NCI-H1930 (cell line): ENCODE measurements around the gene LSM7.

Experiments used
- DNase-seq, 2 experiments: peaks; one replicate each; lab custom pipeline; 2025; lab: John Stamatoyannopoulos, UW

LSM7 gene

DNA sequence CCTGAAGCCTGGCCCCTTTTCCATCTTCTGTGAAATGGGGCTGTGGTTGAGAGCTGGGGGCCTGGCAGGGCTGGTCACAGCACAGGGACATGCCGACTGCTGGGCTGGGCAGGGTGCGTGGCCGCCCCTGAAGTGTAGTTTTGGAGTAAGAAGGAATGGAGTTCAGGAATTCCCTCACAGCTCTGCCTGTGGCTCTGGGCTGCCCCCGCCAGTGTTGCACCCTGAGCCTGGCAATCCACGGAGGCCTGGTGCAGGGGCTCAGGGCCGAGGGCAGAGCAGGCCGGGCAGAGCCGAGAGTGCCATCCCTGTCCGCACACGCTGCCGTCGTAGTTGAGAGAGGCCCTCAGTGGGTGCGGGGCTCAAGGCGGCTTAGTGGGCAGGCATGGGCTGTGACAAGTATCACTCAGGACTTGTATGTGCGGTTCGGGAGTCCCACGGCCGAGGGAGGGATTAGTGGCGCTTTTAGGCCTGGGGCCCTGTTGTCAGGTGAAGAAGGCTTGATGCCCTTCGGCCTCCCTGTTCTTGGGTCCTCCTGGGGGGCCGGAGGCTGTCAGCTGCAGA lies 9.7 kb upstream of the LSM7 start:
- DNase-seq = no peak

DNA sequence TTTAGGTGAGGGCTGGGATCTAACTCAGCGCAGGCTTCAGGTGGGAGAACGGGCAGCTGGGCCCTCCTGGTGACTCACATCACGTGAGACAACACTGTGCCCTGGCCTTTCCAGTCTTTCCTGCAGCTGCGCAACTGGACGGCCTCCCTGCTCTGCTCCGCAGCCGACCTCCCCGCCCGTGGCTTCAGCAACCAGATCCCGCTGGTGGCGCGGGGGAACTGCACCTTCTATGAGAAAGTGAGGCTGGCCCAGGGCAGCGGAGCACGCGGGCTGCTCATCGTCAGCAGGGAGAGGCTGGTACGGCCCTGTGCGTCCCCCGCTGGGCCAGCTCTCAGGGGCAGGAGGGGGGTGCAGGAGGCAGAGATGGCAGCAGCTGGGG lies 8.9 kb upstream of the LSM7 start:
- no peak for DNase-seq

DNA sequence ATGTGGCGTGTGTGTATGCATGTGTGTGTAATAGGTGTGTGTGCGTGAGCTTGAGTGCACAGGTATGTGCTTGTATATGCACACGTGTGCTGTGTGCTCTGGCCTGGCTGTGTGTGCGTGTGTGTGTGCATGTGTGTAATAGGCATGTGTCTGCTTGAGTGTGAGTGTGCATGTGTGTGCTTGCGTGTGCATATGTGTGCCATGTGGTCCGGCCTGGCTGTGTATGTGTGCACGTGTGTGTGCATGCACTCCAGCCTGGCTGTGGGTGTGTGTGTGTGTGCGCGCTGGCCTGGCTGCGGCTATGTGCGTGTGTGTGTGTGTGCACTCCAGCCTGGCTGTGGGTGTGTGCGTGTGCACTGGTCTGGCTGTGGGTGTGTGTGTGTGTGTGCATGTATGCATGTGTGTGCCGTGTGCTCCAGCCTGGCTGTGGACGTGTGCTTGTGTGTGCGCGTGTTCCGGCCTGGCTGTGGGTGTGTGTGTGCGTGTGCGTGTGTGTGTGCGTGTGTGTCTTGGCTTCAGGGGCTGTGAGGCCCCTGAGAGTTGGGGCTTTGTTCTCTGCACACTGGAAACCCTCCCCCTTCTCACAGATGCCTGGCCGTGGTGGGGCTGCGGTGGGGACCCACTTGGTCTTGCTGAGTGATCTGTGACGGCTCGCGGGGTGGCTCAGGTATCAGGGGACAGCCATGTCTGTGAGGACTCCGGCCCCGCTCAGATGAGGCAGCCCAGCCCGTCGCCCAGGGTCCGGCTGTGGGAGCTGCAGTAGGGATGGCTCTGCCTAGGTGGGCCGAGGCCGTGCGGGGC lies 8.3 kb upstream of the LSM7 start:
- DNase-seq = no peak

DNA sequence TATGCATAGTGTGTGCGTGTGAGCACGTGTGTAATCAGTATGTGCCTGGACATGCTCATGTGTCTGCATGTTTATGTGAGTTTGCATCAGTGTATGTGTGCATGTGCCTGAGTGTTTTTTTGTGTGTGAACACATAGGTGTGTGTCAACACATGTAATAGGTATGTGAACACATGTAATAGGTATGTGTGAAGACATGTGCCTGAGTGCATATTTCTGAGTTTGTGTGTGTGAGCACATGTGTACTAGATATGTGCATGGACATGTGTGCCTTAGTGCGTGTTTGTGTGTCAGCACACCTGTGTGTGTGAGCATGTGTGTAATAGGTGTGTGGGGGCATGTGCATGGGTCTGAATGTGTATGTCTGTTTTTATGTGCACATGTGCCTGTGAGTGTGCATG lies 7.5 kb upstream of the LSM7 start:
- DNase-seq = no peak

DNA sequence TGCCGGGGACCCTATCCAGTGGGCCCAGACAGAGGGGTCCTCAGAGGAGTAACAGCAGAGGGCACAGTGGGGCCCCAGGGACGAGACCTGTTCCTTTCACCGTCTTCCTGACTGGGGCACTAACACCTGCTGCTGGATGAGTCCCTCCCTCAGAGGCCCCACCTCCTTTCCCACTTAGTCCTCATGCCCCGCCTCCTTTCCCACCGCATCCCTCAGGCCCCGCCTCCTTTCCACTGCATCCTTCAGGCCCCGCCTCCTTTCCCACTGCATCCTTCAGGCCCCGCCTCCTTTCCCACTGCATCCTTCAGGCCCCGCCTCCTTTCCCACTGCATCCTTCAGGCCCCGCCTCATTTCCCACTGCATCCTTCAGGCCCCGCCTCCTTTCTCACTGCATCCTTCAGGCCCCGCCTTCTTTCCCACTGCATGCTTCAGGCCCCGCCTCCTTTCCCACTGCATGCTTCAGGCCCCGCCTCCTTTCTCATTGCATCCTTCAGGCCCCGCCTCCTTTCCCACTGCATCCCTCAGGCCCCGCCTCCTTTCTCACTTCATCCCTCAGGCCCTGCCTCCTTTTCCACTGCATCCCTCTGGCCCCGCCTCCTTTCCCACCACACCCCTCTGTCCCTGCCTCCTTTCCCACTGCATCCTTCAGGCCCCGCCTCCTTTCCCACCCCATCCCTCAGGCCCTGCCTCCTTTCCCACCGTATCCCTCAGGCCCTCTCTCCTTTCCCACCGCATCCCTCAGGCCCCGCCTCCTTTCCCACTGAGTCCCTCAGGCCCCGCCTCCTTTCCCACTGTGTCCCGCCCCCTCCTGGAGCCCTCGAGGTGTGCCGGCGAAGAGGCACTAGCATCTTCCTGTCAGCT lies 6.8 kb upstream of the LSM7 start:
- DNase-seq = no peak

DNA sequence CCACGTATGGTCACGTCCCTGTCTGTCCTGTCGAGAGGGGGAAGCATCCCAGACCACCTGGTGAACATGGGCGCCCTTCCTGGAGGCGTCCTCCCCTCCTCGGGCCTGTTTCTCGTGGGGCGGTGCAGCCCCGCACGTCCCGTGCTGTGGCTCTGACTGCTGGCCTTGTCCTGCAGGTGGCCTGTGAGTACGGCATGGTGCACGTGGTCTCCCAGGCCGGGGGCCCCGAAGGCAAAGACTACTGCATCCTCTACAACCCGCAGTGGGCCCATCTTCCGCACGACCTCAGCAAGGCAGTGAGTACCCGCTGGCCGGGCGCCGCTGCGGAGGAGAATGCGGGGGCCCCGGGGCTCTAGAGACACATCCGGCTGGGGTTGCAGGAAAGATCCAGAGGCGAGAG lies 6.0 kb upstream of the LSM7 start:
- DNase-seq = no peak

DNA sequence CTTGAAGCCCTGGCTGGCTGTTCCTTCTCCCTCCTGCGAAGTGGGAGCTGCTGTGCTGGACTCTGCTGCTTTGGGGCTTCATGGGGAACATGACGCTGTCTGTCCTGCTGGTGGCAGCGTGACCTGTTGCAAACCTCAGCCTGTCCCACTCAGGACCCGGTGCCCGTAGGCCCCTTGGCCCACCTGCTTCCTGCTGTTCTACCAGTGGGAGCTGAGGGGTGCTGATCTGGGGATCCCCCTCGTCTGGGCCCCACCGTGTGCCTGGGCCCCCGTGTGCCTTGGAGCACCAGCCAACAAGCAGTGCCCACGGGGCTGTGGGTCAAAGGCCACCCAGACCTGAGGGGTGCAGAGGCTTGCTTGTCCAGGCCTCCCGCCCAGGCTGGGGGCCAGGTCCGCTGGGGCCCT lies 5.4 kb upstream of the LSM7 start:
- no peak for DNase-seq

DNA sequence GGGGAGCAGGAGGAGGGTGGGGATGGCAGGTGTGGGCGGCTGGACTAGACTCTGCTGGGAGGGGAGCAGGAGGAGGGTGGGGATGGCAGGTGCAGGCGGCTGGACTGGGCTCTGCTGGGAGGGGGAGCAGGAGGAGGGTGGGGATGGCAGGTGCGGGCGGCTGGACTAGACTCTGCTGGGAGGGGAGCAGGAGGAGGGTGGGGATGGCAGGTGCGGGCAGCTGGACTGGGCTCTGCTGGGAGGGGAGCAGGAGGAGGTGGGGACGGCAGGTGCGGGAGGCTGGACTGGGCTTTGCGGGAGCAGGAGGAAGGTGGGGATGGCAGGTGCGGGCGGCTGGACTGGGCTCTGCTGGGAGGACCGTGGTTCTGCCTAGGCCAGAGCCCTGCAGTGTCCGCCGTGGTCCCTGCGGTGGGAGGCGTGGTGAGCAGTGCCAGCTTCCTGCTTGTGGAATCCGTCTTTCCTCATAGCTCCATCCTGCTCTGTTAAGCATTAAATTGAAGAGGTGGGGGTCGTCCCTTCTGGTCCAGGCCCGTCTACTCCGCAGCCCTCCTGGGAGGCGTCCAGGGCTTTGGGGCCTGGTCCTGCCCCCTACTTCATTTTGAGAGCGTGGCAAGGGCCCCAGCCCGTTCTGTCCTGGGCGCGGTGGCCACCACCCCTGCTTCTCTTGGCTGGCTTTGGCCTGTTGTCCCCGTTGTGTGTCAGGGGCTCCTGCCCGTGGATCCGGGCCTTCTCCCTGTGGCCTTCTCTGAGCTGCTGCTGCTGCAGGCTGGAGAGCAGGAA lies 4.8 kb upstream of the LSM7 start:
- no peak for DNase-seq

DNA sequence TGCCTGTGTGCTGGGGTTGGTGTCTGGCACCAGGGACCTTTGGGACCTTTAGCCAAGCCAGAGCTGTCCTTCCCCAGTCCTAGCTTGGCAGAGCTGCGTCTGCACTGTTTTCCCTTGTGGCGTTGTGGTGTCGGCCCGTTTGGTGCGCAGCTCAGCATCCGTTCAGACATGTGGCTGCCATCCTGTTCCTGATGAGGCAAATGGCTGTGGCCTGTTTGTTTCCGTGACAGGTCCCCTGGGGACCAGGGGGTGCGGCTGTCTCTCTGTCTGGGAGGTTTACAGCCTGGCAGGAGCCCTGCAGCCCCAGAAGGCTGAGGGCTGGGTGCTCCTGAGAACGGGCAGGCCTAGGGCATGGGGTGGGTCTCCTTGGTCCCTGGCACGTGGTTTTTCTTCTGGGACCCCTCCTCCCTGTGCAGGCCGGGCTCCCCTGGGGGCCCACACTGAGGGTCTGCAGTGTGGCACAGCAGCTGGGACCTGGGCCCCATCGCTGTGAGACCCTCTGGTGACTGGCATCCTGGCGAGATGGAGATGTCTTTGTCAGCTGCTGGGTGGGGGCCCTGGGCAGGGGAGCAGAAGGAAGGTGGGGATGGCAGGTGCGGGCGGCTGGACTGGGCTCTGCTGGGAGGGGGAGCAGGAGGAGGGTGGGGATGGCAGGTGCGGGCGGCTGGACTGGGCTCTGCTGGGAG lies 4.1 kb upstream of the LSM7 start:
- DNase-seq = no peak

DNA sequence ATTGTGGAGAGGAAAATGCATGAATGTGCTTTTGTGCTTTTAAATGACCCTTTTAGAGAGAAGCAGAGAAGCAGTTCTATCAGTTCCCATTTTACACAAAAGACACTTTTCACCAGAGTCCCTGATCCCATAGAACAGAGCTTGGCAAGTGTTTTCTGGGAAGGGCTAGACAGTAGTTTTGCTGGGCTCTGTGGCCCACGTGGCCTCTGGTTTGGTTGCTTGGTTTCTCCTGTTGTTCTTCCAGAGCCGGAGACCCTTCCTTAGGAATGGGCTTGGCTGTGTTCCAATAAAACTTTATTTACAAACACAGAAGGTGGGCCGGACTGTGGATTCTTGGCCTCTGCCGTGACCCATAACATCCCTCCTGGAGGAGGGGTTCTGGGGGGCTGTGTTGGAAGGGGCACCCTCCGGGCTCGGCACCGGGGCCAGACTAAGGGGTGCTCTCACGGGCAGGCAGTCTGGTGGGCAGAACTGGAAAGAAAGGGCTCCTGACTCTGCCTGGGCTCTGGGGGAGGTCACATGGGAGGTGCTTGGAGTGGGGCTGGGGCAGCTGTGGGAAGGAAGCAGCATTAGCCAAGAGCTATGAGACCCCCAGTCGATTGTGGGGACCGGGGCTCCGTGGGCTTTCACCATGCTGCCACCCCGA lies 3.3 kb upstream of the LSM7 start:
- no peak for DNase-seq

DNA sequence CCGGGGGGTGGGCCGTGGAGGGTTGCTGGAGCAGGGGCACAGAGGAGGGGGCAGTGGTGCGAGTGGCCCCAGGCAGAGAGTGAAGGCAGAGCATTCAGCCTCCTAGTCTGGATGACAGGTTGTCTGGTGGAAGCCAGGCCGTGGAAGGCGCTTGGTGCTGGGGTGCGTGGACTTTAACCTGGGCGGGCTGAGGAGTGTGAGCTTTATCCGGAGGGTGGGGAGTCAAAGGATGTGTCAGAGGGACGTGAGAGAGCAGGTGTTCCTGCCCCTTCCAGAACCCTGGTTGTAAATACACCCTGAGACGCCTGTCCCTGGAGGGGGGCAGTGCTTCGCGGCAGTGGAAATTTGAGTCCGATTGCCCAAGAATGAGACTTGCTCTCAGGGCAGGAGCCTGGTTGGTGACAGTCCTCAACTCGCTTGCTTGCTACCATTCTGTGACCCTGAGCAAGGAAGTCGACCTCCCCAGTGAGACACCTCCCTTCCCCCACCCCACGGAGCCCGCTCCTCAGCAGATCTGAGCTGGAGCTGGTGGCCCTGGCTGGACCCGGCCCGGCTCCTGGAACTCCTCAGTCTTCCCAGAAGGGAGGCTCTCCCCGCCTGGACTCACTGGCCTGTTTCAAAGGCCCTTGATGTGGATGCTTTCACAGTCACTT lies 2.4 kb upstream of the LSM7 start:
- no peak for DNase-seq

DNA sequence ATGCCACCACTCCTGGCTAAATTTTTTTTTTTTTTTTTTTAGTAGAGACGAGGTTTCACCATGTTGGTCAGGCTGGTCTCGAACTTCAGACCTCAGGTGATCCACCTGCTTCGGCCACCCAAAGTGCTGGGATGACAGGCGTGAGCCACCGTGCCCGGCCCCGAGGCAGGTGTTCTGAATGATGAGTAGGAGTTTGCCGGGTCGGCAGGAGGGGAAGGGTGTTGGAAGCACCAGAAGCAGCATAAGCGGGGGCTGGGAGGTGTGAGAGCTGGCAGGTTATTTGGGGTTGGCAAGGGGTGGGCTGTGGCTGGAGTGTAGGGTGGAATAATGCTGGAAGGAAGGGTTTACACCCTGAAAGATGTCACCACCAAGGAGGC lies 1.9 kb upstream of the LSM7 start:
- DNase-seq = no peak

DNA sequence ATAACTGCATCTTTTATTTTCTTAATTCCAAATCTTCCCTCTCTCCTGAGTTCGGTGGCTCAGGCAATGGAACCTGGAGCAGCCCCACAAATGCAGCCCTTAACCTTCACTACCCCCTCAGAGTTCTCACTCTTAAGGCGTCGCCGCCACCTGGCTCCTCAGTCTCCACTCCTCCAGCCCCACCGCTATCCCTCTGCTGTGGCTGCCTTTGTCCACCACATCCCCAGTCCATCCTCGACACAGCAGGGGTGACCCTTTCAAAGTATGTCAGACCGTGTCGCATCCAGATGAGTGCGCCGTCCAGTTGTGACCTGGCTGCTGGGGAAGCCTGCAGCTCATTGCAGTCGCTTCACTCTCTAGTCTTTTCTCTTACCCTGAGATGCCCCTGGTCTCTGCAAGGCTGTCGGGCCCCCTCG lies 1.1 kb upstream of the LSM7 start:
- DNase-seq = no peak

DNA sequence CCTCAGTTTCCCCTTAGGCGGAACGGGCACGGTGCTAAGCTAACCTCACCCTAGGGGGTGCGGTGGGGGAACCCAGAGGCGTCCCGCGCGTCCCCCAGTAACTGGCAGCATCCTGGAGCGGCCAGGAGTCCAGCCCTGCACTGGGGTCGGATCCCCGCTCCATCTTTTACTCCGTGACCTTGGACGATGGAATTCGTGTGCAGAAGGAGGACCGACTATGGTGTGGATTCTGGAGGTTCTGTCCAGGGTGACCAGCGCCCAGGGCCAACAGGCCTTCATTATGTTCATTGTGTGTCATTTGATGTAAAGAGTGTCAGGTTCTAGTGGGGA lies 728 bp upstream of the LSM7 start:
- no peak for DNase-seq

DNA sequence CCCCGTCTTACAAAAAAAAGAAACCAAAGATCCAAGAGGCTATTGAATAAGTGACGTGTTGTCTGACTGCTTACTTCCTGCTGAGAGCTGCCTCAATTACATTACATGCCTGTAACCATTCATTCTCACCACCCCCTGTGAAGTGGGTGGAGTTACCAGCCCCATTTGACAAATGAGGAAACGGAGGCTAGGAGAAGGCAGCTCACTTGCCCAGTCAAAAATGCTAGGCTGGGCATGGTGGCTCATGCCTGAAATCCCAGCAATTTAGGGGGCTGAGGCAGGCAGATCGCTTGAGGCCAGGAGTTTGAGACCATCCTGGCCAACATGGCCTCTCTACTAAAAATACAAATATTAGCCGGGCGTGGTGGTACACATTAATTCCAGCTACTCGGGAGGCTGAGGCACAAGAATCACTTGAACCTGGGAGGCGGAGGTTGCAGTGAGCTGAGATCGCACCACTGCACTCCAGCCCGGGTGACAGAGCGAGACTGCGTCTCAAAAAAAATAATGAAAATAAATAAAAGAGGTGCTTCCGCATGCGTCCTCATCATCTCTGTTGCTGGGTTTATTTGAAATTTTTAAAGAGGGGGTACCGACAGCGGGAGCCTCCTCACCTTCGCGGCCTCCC lies 499 bp downstream of the LSM7 start:
- DNase-seq = no peak

DNA sequence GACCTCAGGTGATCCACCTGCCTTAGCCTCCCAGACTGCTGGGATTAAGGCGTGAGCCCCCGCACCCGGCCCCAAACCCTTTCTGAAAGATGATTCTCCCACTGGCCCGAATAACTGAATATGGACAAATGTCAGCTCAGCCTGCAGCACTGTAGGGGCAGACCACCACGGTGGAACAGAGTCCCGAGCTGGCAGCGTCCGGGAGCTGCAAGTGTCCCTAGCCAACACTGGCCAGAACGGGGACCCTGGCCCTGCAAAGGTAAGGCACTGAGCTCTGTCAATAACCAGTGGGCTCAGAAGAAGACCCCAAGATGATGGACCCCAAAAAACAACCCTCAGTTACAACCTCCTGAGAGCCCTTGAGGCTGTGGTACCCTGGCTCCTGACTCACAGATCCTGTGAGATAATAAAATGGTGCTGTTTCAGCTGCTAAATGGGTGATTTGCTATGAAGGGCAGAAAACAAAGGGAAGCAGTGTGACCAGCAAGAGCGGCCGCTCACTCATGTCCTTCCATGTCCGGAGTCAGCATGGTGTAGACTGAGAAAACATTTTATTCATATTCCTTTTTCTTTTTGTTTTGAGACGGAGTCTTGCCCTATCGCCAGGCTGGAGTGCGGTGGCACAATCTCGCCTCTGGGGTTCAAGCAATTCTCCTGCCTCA lies 1.6 kb downstream of the LSM7 start:
- no peak for DNase-seq

DNA sequence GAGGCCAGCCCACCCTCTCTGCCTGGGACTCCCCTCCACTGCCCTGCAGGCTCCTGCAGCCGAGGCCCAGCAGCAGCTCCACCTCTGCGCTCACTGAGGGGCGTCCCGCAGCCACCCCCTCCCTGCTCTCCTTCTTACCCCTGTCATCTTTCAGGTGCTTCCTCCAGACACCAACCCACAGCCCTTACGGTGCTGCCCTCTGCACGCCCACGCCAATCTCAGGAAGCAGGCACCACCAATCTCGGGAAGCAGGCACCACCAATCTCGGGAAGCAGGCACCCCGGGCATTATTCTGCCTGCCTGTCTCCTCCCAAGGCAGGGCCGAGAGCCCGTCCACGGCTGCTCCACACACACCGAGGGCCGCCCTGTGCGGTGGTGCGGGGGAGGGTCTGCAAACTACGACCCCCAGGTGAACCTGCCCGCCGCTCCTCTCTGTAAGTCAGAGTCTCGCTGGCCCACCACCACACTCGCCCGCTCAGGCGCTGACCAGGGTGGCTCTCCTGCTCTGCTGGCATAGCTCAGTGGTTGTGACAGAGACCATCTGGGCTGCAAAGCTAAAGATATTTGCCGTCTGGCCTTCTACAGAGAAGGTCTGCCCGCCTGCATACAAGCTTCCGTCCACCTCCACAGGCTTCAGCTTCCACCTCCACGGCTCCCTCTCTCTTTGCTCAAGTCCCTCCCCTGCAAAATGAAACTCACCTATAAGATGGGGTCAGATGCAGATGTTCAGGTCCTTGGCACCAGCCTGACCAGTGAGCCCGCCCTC lies 2.9 kb downstream of the LSM7 start:
- no peak for DNase-seq

DNA sequence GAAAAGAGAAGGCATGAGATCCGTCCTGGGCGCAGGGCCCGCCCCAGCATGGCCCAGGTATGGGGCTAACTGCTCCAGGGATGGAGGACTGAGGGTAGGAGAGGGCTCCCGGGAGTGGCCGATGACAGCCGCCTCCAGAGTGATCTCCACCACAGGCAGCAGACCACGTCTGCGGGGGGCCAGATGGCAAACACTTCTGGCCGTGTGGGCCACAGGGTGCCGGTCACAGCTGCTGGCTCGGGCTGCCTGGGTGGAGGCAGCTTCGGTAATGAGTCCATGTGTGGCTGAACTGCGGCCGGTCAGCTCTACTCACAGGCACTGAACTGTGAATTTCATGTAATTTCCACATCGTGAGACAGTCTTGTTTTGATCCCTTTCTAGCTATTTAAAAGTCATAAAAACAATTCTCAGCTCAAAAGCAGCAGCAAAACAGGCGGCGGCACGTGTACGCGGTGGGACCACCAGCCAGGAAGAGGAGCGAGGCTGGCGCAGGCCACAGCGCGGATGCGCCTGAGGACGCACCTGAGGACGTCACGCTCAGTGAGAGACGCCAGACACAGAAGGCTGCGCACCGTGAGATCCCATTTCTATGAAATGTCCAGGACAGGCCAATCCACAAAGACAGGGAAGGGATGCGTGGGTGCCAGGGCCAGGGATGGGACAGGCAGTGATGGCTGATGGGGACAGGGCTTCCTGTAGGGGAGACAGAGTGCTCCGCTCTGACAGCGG lies 4.0 kb downstream of the LSM7 start:
- no peak for DNase-seq
